WTC11 (cell line): ENCODE results near the gene RAP2A.

Experiments
- ATF2 ChIP-seq: sonication (generic); formaldehyde crosslinking; IDR thresholded peaks from 2 replicates; pipeline ENCODE4 v1.8.1; 2022; ENCODE audit warnings: low read depth, missing genetic modification reagents, borderline replicate concordance
- ELF4 ChIP-seq: sonication (generic); formaldehyde crosslinking; IDR thresholded peaks from 2 replicates; pipeline ENCODE4 v1.8.1; 2022; ENCODE audit warnings: low read depth, mild to moderate bottlenecking, moderate library complexity, missing genetic modification reagents
- KAT7 ChIP-seq: sonication (generic); formaldehyde crosslinking; IDR thresholded peaks from 2 replicates; pipeline ENCODE4 v1.8.1; 2023; ENCODE audit warnings: missing genetic modification reagents, mild to moderate bottlenecking, borderline replicate concordance
- NR3C1 ChIP-seq: sonication (generic); formaldehyde crosslinking; conservative IDR thresholded peaks from 2 replicates; pipeline ENCODE4 v1.8.1; 2023; ENCODE audit warnings: low read depth, mild to moderate bottlenecking, missing genetic modification reagents
- RELA ChIP-seq: sonication (generic); formaldehyde crosslinking; IDR thresholded peaks from 2 replicates; pipeline ENCODE4 v1.8.1; 2022; ENCODE audit warnings: missing genetic modification reagents, mild to moderate bottlenecking, borderline replicate concordance
- TEAD1 ChIP-seq: sonication (generic); formaldehyde crosslinking; IDR thresholded peaks from 2 replicates; pipeline ENCODE4 v1.8.0; 2022; ENCODE audit warnings: mild to moderate bottlenecking, missing genetic modification reagents
- TF ChIP-seq, protein P1 (sequence below): fragments of 200-600 bp; IDR thresholded peaks from 2 replicates; pipeline ENCODE4 v1.8.0; 2022; ENCODE audit warnings: antibody characterized with exemption
- TF ChIP-seq, protein P2 (sequence below): sonication (generic); formaldehyde crosslinking; IDR thresholded peaks from 2 replicates; pipeline ENCODE4 v1.8.1; 2022; ENCODE audit warnings: missing genetic modification reagents, borderline replicate concordance
- TF ChIP-seq, protein P3 (sequence below): fragments of 250-450 bp; sonication (Bioruptor Pico); IDR thresholded peaks from 2 replicates; pipeline ENCODE4 v1.9.0; 2021; ENCODE audit warnings: mild to moderate bottlenecking

DNA sequence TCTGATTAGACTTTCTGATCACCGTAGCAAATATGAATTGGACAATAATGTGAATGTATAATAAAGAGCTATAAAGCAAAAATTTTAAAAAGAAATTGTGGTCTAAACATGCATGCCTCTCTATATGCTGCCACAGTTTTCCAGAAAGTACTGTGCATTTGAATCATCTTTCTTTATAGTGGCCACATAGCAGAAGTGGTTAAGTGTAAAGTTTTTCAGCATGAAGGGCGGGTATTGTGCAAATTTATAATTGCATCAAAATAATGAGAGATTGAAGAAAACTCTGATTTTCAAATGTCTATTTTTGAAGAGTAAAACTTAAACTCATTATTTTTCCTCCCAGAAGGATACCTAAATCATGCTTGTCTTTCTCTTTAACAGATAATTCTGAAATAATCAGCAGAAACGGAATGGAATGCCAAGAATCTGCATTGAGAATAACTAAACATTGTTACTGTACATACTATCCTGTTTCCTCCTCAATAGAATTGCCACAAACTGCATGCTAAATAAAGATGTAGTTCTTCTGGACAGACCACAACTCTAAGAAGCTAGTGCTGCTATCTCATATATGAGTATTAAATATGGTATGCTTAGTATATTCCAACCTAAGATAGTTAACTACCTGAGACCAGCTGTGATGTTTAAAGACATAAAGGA is 42.9 kb upstream of the RAP2A start:
- TF ChIP-seq RELA (CRISPR knock-in tag) = no peak
- TF ChIP-seq, protein P1, sequence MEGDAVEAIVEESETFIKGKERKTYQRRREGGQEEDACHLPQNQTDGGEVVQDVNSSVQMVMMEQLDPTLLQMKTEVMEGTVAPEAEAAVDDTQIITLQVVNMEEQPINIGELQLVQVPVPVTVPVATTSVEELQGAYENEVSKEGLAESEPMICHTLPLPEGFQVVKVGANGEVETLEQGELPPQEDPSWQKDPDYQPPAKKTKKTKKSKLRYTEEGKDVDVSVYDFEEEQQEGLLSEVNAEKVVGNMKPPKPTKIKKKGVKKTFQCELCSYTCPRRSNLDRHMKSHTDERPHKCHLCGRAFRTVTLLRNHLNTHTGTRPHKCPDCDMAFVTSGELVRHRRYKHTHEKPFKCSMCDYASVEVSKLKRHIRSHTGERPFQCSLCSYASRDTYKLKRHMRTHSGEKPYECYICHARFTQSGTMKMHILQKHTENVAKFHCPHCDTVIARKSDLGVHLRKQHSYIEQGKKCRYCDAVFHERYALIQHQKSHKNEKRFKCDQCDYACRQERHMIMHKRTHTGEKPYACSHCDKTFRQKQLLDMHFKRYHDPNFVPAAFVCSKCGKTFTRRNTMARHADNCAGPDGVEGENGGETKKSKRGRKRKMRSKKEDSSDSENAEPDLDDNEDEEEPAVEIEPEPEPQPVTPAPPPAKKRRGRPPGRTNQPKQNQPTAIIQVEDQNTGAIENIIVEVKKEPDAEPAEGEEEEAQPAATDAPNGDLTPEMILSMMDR = no peak
- TF ChIP-seq ELF4 (CRISPR knock-in tag) = no peak
- TF ChIP-seq, protein P2, sequence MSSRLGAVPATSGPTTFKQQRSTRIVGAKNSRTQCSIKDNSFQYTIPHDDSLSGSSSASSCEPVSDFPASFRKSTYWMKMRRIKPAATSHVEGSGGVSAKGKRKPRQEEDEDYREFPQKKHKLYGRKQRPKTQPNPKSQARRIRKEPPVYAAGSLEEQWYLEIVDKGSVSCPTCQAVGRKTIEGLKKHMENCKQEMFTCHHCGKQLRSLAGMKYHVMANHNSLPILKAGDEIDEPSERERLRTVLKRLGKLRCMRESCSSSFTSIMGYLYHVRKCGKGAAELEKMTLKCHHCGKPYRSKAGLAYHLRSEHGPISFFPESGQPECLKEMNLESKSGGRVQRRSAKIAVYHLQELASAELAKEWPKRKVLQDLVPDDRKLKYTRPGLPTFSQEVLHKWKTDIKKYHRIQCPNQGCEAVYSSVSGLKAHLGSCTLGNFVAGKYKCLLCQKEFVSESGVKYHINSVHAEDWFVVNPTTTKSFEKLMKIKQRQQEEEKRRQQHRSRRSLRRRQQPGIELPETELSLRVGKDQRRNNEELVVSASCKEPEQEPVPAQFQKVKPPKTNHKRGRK (CRISPR knock-in tag) = no peak
- TF ChIP-seq, protein P3, sequence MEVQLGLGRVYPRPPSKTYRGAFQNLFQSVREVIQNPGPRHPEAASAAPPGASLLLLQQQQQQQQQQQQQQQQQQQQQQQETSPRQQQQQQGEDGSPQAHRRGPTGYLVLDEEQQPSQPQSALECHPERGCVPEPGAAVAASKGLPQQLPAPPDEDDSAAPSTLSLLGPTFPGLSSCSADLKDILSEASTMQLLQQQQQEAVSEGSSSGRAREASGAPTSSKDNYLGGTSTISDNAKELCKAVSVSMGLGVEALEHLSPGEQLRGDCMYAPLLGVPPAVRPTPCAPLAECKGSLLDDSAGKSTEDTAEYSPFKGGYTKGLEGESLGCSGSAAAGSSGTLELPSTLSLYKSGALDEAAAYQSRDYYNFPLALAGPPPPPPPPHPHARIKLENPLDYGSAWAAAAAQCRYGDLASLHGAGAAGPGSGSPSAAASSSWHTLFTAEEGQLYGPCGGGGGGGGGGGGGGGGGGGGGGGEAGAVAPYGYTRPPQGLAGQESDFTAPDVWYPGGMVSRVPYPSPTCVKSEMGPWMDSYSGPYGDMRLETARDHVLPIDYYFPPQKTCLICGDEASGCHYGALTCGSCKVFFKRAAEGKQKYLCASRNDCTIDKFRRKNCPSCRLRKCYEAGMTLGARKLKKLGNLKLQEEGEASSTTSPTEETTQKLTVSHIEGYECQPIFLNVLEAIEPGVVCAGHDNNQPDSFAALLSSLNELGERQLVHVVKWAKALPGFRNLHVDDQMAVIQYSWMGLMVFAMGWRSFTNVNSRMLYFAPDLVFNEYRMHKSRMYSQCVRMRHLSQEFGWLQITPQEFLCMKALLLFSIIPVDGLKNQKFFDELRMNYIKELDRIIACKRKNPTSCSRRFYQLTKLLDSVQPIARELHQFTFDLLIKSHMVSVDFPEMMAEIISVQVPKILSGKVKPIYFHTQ = no peak
- no peak for TF ChIP-seq KAT7 (CRISPR knock-in tag)
- TF ChIP-seq ATF2 = no peak
- no peak for TF ChIP-seq TEAD1 (CRISPR knock-in tag)
- no peak for TF ChIP-seq NR3C1 (CRISPR knock-in tag)
